Neuron (in vitro differentiated cells): ENCODE measurements around the gene NMNAT2.

Experiments used
- H2AFZ ChIP-seq: one replicate; pipeline ENCODE4 v1.6.1; 2013; ENCODE audit warnings: low read depth, mild to moderate bottlenecking, inconsistent platforms, low read length, moderate library complexity
- H3K27me3 ChIP-seq: one replicate; pipeline ENCODE4 v1.6.1; 2013; ENCODE audit warnings: low read length; ENCODE audit not compliant: insufficient read depth
- H3K36me3 ChIP-seq: one replicate; pipeline ENCODE4 v1.6.1; 2013; ENCODE audit warnings: low read length; ENCODE audit not compliant: insufficient read depth
- H3K4me1 ChIP-seq: one replicate; pipeline ENCODE4 v1.6.1; 2013; ENCODE audit warnings: low read length; ENCODE audit not compliant: insufficient read depth
- H3K4me3 ChIP-seq: 2 replicates; pipeline ENCODE4 v1.5.1; 2013; ENCODE audit warnings: mild to moderate bottlenecking, low read length, moderate library complexity
- H3K9me3 ChIP-seq: one replicate; pipeline ENCODE4 v1.6.1; 2013; ENCODE audit warnings: low read length

NMNAT2 gene

DNA sequence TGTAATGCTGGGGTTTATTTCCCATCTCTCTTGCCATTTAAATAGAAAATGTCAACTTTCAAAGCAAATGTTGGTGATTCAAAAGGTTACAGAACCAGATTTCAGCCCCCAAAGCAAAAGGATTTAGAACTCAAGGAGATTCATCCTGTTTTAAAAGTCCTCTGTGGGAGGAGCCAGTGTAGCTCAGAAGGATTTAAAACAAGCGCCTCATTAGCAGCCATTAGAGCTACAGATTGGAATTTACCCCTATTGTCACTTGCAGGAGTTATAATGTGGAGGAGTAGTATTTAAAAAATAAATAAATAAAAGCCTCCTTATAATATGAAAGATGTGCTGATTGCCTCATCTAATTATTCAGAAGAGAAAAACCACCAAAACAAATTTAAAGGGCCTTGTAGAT lies 124.3 kb downstream of the NMNAT2 start:
- no peak overlapping the region for H3K4me3 ChIP-seq
- H3K9me3 ChIP-seq: no peaks in the 10 kb centered on the region
- no peaks in the 10 kb centered on the region for H3K27me3 ChIP-seq
- H3K4me1 ChIP-seq: no peaks in the 10 kb centered on the region
- no peaks in the 10 kb centered on the region for H3K36me3 ChIP-seq
- no peak overlapping the region for H2AFZ ChIP-seq

- no peak overlapping the region for H3K4me3 ChIP-seq
- H3K4me1 ChIP-seq: no peaks in the 10 kb centered on the region
- H3K9me3 ChIP-seq: peaks cover 2% of the 10 kb centered on the region
- H3K27me3 ChIP-seq: no peaks in the 10 kb centered on the region
- H2AFZ ChIP-seq: no peak overlapping the region
- H3K36me3 ChIP-seq: no peaks in the 10 kb centered on the region
Measured at GRCh38 chr1:183293241-183293640, 124.9 kb downstream of the NMNAT2 start.

- no peak overlapping the region for H2AFZ ChIP-seq
- H3K4me3 ChIP-seq: no peak overlapping the region
- peaks cover 9% of the 10 kb centered on the region for H3K4me1 ChIP-seq
- no peaks in the 10 kb centered on the region for H3K36me3 ChIP-seq
- peaks cover 2% of the 10 kb centered on the region for H3K9me3 ChIP-seq
- H3K27me3 ChIP-seq: no peaks in the 10 kb centered on the region
Measured at GRCh38 chr1:183291802-183292514, 126.2 kb downstream of the NMNAT2 start.

DNA sequence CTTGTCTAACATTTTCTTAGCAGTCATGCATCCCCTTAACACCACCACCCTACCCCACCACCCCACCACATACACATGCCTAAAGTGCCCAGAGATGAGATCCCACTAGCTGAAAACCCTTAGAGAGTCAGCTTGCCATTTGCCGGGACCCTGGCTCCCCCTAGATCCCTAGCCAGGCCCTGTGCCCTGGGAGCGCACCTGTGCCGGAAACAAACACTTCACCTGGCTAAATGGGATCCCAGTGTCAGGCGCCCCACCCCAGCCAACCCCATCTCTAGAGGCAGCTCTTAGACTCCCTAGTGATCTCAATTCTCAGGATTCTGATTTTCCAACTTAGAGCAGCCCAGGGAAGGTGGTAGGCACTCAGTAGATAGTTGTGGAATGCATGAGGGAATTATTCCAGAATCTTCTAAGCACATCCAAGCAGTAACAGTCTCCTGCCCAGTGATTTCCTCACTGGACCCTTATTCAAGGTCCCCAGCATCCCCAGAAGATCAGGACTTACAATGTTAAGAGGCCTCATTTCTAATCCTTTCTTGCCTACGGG lies 126.9 kb downstream of the NMNAT2 start:
- Histone ChIP-seq H3K36me3 (no peaks in the 10 kb centered on the region), H3K27me3 (no peaks in the 10 kb centered on the region), H3K4me1 (peaks cover 13% of the 10 kb centered on the region), H3K9me3 (peaks cover 2% of the 10 kb centered on the region), H3K4me3 (no peak overlapping the region), H2AFZ (no peak overlapping the region)

- Histone ChIP-seq H2AFZ (no peak overlapping the region), H3K9me3 (peaks cover 2% of the 10 kb centered on the region), H3K4me1 (peaks cover 13% of the 10 kb centered on the region), H3K36me3 (no peaks in the 10 kb centered on the region), H3K4me3 (no peak overlapping the region), H3K27me3 (no peaks in the 10 kb centered on the region)
Measured at GRCh38 chr1:183290628-183291027, 127.6 kb downstream of the NMNAT2 start.

DNA sequence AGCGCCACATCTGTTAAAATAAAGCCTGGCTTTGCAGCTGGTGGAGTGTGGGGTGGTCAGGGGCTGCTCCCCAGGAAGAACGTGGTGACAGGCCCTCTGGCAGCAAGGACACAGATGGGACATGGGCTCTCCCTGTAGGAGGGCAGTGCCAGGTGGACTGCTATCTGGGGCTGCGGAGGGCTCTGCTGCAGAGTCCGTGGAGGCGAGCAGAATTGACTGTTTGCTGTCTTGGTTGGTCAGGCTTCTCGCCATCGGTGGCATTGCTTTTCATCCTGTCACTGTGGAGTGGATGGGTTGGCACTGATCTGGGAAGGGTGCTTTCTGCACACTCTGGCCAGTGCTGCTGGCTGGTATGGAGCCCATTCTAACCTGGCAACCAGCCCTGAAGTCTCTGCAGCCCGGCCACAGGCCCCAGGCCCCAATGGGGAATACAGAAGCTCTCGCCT lies 129.1 kb downstream of the NMNAT2 start:
- no peak overlapping the region for H2AFZ ChIP-seq
- peaks cover 2% of the 10 kb centered on the region for H3K9me3 ChIP-seq
- peaks cover 13% of the 10 kb centered on the region for H3K4me1 ChIP-seq
- no peaks in the 10 kb centered on the region for H3K36me3 ChIP-seq
- H3K27me3 ChIP-seq: no peaks in the 10 kb centered on the region
- H3K4me3 ChIP-seq: no peak overlapping the region

GRCh38 chr1:183288583-183288982 lies 129.6 kb downstream of the NMNAT2 start:
- Histone ChIP-seq H3K9me3 (peaks cover 2% of the 10 kb centered on the region), H3K4me1 (peaks cover 13% of the 10 kb centered on the region), H3K27me3 (no peaks in the 10 kb centered on the region), H2AFZ (no peak overlapping the region), H3K36me3 (no peaks in the 10 kb centered on the region), H3K4me3 (no peak overlapping the region)

- H2AFZ ChIP-seq: no peak overlapping the region
- H3K4me3 ChIP-seq: no peak overlapping the region
- H3K4me1 ChIP-seq: peaks cover 13% of the 10 kb centered on the region
- no peaks in the 10 kb centered on the region for H3K27me3 ChIP-seq
- H3K9me3 ChIP-seq: peaks cover 2% of the 10 kb centered on the region
- H3K36me3 ChIP-seq: no peaks in the 10 kb centered on the region
Measured at GRCh38 chr1:183287191-183287675, 130.9 kb downstream of the NMNAT2 start.

DNA sequence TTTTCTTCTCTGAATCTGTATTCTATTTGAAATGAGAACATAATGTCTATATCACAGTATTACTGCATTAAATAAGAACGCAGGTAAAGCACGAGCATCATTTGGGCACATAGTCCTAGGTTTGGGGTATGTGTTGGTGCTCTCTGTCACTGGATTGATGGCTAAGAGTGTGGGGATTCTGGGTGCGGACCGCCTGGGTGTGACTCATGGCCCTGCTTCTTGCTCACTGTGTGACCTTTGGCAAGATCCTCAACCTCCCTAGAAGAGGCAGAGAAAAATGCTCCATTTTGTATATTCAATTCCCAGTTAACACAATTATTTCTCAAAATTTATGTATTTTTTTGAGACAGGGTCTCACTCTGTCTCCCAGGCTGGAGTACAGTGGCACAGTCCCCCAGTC lies 132.4 kb downstream of the NMNAT2 start:
- Histone ChIP-seq H3K36me3 (no peaks in the 10 kb centered on the region), H3K4me3 (no peak overlapping the region), H3K4me1 (peaks cover 17% of the 10 kb centered on the region), H2AFZ (no peak overlapping the region), H3K9me3 (peaks cover 2% of the 10 kb centered on the region), H3K27me3 (no peaks in the 10 kb centered on the region)

- Histone ChIP-seq H3K27me3 (no peaks in the 10 kb centered on the region), H3K4me3 (no peak overlapping the region), H2AFZ (no peak overlapping the region), H3K36me3 (no peaks in the 10 kb centered on the region), H3K9me3 (peaks cover 2% of the 10 kb centered on the region), H3K4me1 (peaks cover 17% of the 10 kb centered on the region)
Measured at GRCh38 chr1:183285256-183285655, 132.9 kb downstream of the NMNAT2 start.

DNA sequence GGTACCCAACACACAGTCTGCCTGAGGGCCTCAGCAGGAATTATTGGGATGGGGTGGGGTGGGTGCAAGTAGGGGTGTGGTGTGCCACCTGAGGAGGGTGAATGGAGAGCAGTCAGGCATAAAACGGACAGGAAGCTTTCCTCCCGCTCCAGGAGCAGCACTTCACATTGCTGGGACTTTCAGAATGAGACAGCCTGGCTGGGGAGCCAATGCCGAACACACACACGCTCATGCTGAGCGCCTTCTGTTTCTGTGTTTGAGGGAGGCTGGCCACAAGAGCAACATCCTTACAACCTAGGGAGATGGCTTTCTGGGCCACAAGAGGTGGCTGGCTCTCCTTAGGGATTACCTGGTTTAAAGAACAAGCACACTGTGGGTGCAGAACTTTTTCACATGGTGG lies 134.1 kb downstream of the NMNAT2 start:
- Histone ChIP-seq H3K36me3 (no peaks in the 10 kb centered on the region), H3K4me1 (peaks cover 17% of the 10 kb centered on the region), H3K4me3 (no peak overlapping the region), H2AFZ (no peak overlapping the region), H3K9me3 (peaks cover 2% of the 10 kb centered on the region), H3K27me3 (no peaks in the 10 kb centered on the region)

DNA sequence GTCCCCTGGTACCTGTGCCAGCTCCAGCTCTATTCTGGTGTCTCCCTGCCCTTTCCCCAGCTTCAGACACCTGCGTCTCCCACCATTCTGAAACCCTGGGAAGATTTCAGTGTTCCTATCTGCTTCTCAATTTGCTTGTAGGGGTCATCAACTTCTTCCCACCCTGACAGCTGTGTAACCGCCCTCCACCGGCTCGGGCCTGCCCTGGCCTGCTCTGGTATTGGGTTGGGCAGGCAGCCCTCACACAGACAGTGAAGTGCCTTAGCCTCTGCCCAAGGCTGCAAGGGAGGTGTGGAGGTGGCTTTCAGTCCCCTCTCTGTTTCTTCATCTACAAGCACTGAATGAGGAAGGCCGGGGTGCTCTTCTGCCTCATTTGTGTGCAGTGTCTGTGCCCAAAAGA lies 134.9 kb downstream of the NMNAT2 start:
- H2AFZ ChIP-seq: no peak overlapping the region
- H3K4me1 ChIP-seq: peaks cover 20% of the 10 kb centered on the region
- H3K36me3 ChIP-seq: no peaks in the 10 kb centered on the region

GRCh38 chr1:183282101-183282855 lies 135.9 kb downstream of the NMNAT2 start:
- H3K4me1 ChIP-seq: peaks cover 14% of the 10 kb centered on the region

More for the DNA sequence above, 134.9 kb downstream of the NMNAT2 start:
- no peak overlapping the region for H3K4me3 ChIP-seq
- H3K27me3 ChIP-seq: no peaks in the 10 kb centered on the region
- H3K9me3 ChIP-seq: no peaks in the 10 kb centered on the region

More at GRCh38 chr1:183282101-183282855, 135.9 kb downstream of the NMNAT2 start:
- Histone ChIP-seq H3K9me3 (no peaks in the 10 kb centered on the region), H3K4me3 (no peak overlapping the region), H2AFZ (no peak overlapping the region), H3K36me3 (no peaks in the 10 kb centered on the region), H3K27me3 (no peaks in the 10 kb centered on the region)
